ENCODE measurements around the gene SDF4. TPM values are rescaled to one million over a fixed set of nuclear protein-coding genes. Genes with fewer than 3 reads are reported as not detected.

Gene SDF4
- polyA plus RNA-seq (ENCODE audit: insufficient read length in 4 of 4) = 100 to 1,000 TPM; 115 to 137 (median 133) TPM

GRCh38 chr1:1231400-1232207 is at the start of gene SDF4:
SDF4 (minus strand) TSS chr1:1232001; CDS start chr1:1228772, 3,229 bp downstream.
- peak; percentile 91 to 94 (median 92) for DNase-seq (ENCODE audit: low read depth in 4 of 4, low spot score in 3 of 4)

GRCh38 chr1:1280782-1281481 is 49.1 kb upstream of the SDF4 start:
- DNase-seq (ENCODE audit: low read depth in 4 of 4, low spot score in 3 of 4) = no peak

GRCh38 chr1:1279028-1279427 is 47.2 kb upstream of the SDF4 start:
- no peak for DNase-seq (ENCODE audit: low read depth in 4 of 4, low spot score in 3 of 4)

- DNase-seq (ENCODE audit: low read depth in 4 of 4, low spot score in 3 of 4) = no peak
These were observed 46.8 kb upstream of the SDF4 start for GRCh38 chr1:1278620-1279019.

- no peak for DNase-seq (ENCODE audit: low read depth in 4 of 4, low spot score in 3 of 4)
These were observed 44.0 kb upstream of the SDF4 start for GRCh38 chr1:1275836-1276235.

GRCh38 chr1:1274931-1275431 is 43.2 kb upstream of the SDF4 start:
- DNase-seq (ENCODE audit: low read depth in 4 of 4, low spot score in 3 of 4) = no peak

GRCh38 chr1:1274299-1274930 is 42.6 kb upstream of the SDF4 start:
- DNase-seq (ENCODE audit: low read depth in 4 of 4, low spot score in 3 of 4) = no peak

GRCh38 chr1:1273512-1274298 is 41.9 kb upstream of the SDF4 start, which contains the start of gene UBE2J2:
UBE2J2 (minus strand) TSS chr1:1273854; CDS start chr1:1267992, 5,862 bp downstream.
- DNase-seq (ENCODE audit: low read depth in 4 of 4, low spot score in 3 of 4) = peak; percentile 71 to 81 (median 78)

GRCh38 chr1:1273209-1273511 is 41.4 kb upstream of the SDF4 start:
- DNase-seq (ENCODE audit: low read depth in 4 of 4, low spot score in 3 of 4) = no peak

- no peak for DNase-seq (ENCODE audit: low read depth in 4 of 4, low spot score in 3 of 4)
These were observed 40.8 kb upstream of the SDF4 start for GRCh38 chr1:1272341-1273208.

GRCh38 chr1:1270813-1271212 is 39.0 kb upstream of the SDF4 start:
- no peak for DNase-seq (ENCODE audit: low read depth in 4 of 4, low spot score in 3 of 4)

GRCh38 chr1:1268284-1268682 is 36.5 kb upstream of the SDF4 start:
- DNase-seq (ENCODE audit: low read depth in 4 of 4, low spot score in 3 of 4) = no peak

- DNase-seq (ENCODE audit: low read depth in 4 of 4, low spot score in 3 of 4) = no peak
These were observed 35.9 kb upstream of the SDF4 start for GRCh38 chr1:1267488-1268283.

GRCh38 chr1:1264868-1265272 is 33.1 kb upstream of the SDF4 start:
- no peak for DNase-seq (ENCODE audit: low read depth in 4 of 4, low spot score in 3 of 4)

GRCh38 chr1:1264026-1264425 is 32.2 kb upstream of the SDF4 start:
- no peak for DNase-seq (ENCODE audit: low read depth in 4 of 4, low spot score in 3 of 4)

GRCh38 chr1:1262758-1263157 is 31.0 kb upstream of the SDF4 start:
- DNase-seq (ENCODE audit: low read depth in 4 of 4, low spot score in 3 of 4) = no peak

- DNase-seq (ENCODE audit: low read depth in 4 of 4, low spot score in 3 of 4) = no peak
These were observed 30.3 kb upstream of the SDF4 start for GRCh38 chr1:1262071-1262470.

- no peak for DNase-seq (ENCODE audit: low read depth in 4 of 4, low spot score in 3 of 4)
These were observed 29.2 kb upstream of the SDF4 start for GRCh38 chr1:1260843-1261560.

Data from right renal pelvis (tissue), 4 donors.